HG03280 (cell line): ENCODE results near the gene UBE2L5.
"Not testable (repeated sequence)": the region's sequence is repeated elsewhere in the genome, so short reads cannot be mapped to it uniquely, and the experiment has no call there.

ENCODE experiments used
- ATAC-seq: cut with Tn5 transposase; IDR thresholded peaks from one replicate; pipeline ENCODE4 v1.9.1; 2021; ENCODE audit warnings: mild to moderate bottlenecking, moderate library complexity; ENCODE audit not compliant: unreplicated experiment

Gene UBE2L5

GRCh38 chr13:30437177-30437576 is 14.9 kb downstream of the UBE2L5 start:
- no peak for ATAC-seq

DNA sequence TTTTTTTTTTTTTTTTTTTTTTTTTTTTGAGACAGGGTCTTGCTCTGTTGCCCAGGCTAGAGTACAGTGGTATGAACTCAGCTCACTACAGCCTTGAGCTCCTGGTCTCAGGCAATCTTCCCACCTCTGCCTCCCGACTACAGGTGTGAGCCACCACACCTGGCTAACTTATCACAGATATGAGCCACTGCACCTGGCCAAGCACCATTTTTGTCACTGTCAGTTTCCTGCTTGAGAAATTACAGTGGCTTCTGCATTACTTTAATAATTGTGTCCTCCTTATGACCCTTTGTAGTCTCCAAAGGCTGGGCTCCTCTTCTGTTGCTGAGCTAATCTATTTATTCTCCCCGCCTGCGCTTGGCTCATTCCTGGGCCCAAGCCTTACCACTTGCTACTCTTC is 16.0 kb downstream of the UBE2L5 start:
- no peak for ATAC-seq

GRCh38 chr13:30440910-30441703 is 18.8 kb downstream of the UBE2L5 start:
- ATAC-seq: no peak

DNA sequence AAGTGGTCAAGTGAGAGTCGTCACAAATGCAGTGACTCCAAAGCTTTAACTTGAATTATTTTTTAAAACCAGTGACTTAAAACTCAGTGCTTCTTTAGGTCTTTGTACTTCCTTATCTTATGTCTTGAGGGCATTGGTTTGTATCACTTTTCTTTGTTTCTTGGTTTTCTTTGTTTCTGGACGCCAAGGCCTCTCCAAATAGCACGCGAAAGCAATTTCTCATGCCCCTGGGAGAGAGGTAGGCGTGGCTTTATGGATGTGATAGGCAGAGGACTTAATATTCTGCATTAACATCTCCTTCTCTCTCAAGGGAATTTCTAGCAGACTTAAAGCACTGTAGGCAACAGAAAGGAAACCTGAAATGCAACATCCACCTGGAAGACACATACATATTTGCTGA is 20.6 kb downstream of the UBE2L5 start:
- ATAC-seq: no peak

- ATAC-seq: not testable (repeated sequence)
These were observed 21.2 kb downstream of the UBE2L5 start for GRCh38 chr13:30443491-30443890.

DNA sequence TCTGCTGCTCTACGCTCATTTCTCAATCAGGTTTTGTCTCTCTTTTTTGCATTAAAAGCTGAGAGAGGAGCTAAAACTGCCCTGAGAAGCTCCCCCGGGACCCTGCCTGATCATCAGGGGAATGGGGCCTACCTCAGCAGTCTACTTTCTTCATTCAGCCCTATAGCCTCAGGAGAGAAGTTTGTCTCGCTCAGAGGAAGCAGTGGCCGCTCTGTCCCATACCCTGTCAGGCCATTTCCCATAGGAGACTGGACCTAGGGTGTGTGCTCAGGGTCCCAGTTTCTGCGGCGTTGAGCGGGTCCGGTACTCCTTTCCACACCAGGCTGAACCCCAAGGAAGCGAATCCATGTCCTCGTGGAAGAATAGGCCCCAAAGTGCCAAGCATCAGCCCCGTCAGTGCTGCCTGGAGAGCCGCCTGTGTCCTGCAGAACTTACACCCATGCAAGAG is 21.7 kb downstream of the UBE2L5 start:
- ATAC-seq: peak; percentile 30

- ATAC-seq: no peak
These were observed 23.8 kb downstream of the UBE2L5 start for GRCh38 chr13:30446126-30446500.

- no peak for ATAC-seq
These were observed 26.1 kb downstream of the UBE2L5 start for GRCh38 chr13:30448441-30448840.

DNA sequence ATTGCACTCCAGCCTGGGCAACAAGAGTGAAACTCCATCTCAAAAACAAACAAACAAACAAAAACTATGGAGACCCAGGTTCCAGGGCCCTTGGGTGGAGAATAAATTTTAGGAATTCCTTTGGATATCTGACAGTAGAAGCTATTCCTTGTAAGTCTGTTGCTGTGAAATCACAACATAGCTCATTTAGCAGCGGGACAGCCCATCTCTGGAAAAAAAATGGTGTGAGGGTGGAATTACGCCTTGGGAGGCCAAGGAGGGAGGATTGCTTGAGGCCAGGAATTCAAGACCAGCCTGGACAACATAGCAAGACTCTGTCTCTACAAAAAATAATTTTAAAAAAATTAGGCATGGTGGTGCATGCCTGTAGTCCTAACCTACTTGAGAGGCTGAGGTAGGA is 27.8 kb downstream of the UBE2L5 start:
- no peak for ATAC-seq

DNA sequence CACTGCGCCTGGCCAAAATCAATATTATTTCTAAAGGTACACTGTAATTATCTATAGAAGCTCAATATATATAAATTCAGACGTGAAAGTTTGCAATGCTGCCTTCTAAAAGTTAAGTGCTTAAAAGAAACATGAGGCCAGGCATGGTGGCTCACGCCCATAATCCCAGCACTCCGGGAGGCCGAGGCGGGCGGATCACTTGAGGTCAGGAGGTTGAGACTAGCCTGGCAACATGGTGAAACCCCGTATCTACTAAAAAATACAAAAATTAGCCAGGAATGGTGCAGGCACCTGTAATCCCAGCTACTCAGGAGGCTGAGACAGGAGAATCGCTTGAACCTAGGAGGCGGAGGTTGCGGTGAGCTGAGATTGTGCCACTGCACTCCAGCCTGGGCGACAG is 29.2 kb downstream of the UBE2L5 start:
- ATAC-seq: not testable (repeated sequence)

- ATAC-seq: no peak
These were observed 31.4 kb downstream of the UBE2L5 start for GRCh38 chr13:30453727-30454126.

- no peak for ATAC-seq
These were observed 32.7 kb downstream of the UBE2L5 start for GRCh38 chr13:30454991-30455390.

DNA sequence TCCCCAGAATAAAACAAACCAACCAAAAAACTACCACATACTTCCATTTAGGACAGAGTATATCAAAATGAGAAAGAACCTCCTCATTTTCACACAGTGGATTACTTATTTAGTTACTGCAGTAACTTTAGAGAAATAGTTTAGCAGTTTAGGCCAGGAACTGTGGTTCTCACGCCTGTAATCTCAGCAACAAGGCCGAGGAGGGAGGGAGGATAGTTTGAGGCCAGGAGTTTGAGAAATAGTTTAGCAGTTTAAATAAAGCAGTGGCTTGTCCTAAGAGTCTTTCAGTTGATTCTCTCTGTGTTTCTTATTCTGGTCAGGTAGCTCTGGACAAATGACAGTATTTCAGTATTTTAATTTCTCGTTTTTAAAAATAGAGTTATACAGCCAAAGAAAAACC is 34.0 kb downstream of the UBE2L5 start:
- ATAC-seq: no peak

- ATAC-seq: no peak
These were observed 35.1 kb downstream of the UBE2L5 start for GRCh38 chr13:30457306-30457891.

GRCh38 chr13:30461279-30462066 is 39.2 kb downstream of the UBE2L5 start:
- not testable (repeated sequence) for ATAC-seq

GRCh38 chr13:30463787-30464495 is 41.6 kb downstream of the UBE2L5 start:
- peak; percentile 29 for ATAC-seq

DNA sequence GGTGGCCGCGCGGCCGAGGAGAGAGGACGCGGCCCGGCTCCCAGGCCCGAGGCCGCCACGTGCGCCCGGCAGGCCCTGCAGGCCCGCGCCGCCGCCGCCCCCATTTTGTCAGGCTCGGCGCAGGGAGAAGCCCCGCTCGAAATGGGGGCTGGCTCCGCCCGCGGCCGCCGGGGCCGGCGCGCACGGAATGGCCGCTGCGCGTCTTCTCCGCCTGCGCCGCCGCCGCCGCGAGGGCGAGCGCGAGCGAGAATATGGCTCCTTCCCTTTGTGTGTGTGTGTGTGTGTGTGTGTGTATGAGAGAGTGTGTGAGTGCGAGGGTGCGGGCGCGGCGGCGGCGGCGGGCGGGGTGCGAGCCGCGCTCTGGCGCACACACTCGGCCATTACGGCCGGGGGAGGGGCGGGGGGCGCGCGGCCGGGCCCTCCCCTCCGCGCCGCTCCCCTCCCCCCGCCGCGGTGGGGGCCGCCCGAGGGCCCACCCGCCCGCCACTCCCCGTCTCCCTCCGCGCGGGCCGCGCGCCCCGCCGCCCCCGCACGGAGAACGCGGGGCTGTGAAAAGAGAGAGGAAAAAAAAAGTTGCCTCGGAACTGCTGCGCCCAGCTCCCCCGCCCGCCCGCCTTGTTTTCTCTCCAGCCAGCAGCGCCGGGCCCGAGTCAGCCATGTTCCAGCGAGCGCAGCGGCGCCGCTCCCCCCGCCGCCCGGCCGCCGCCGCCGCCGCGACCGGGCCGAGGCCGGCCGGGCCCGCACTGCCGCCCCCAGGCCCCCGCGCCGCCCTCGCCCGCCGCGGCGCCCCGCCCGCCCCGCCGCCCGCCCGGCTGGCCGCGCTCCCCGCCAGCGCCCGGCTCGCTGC is 42.4 kb downstream of the UBE2L5 start:
- ATAC-seq: peak; percentile 41

DNA sequence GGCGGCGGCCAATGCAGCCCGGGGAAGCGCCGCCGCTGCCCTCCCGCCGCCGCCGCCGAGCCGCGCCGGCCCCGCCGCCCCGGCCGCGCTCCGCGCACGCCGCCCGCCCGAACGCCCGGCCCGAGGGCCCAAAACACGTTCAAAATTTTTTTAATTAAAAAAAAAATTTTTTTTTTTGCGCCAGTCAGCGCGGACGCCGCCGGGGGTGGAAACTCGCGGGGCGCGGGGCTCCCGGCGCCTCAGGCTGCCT is 43.0 kb downstream of the UBE2L5 start:
- no peak for ATAC-seq

GRCh38 chr13:30465593-30466357 is 43.5 kb downstream of the UBE2L5 start, which contains the start of gene HMGB1:
Gene HMGB1 (minus strand): TSS chr13:30465936. CDS start chr13:30463680, 2,256 bp downstream.
- peak; percentile 83 for ATAC-seq

DNA sequence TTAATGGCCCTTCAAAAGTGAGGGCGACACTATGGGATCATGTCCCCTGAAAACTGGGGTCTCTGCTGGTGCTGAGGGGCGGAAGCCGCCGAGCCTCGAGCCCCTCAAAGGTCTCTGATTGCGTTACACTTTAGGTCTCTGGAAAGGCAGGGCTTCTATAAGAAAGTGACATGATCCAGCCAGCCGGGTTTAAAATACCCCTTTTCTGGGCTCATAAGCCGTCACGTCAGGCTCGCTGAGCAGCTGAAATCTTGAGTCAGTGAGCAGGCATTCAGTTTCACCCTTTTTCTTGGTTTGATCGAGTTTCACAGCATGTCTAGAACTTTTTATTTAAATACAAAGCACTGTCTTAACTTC is 44.0 kb downstream of the UBE2L5 start:
- no peak for ATAC-seq
